ENCODE measurements around the gene HIGD1B. TPM values are rescaled to one million over a fixed set of nuclear protein-coding genes. Genes with fewer than 3 reads are reported as not detected.

Gene HIGD1B
- polyA plus RNA-seq, 1 donor from 2014 or later: not detected

GRCh38 chr17:44875761-44876160 lies 28.1 kb downstream of the HIGD1B start:
- Histone ChIP-seq H3K4me3 (ENCODE audit: low read length) (no peak overlapping the region), H3K9me3 (ENCODE audit: low read length) (no peaks in the 10 kb centered on the region), H3K36me3 (ENCODE audit: insufficient read depth, low read length) (no peaks in the 10 kb centered on the region), H4K20me1 (ENCODE audit: insufficient read depth) (no peaks in the 10 kb centered on the region), H3K9me2 (ENCODE audit: insufficient read depth, low read length) (no peaks in the 10 kb centered on the region), H3F3A (ENCODE audit: insufficient read depth, low read length, poor library complexity, severe bottlenecking) (no peaks in the 10 kb centered on the region), H3K4me2 (ENCODE audit: low read length) (no peak overlapping the region), H3K79me2 (replicated peaks; ENCODE audit: insufficient read depth, low read length) (no peaks in the 10 kb centered on the region), H3K27me3 (ENCODE audit: insufficient read depth, low read depth, low read length) (no peaks in the 10 kb centered on the region), H2AFZ (ENCODE audit: low read depth, low read length) (no peak overlapping the region), H3K9ac (ENCODE audit: low read length) (no peak overlapping the region), H3K27ac (ENCODE audit: low read length) (no peak overlapping the region)
- no peak for TF ChIP-seq SMC3 (conservative IDR thresholded peaks at IDR 0.05; ENCODE audit: poor library complexity)
- no peak for TF ChIP-seq CTCF (IDR thresholded peaks at IDR 0.05; ENCODE audit: poor library complexity, severe bottlenecking)
- TF ChIP-seq REST (IDR thresholded peaks at IDR 0.05; ENCODE audit: borderline replicate concordance): no peak
- TF ChIP-seq EZH2 (IDR thresholded peaks at IDR 0.05; ENCODE audit: borderline replicate concordance, insufficient read depth, low read length, poor library complexity, severe bottlenecking): no peak
- no peak for TF ChIP-seq MXI1 (conservative IDR thresholded peaks at IDR 0.05; ENCODE audit: poor library complexity, severe bottlenecking)
- no peak for TF ChIP-seq POLR2AphosphoS5 (IDR thresholded peaks at IDR 0.05)

GRCh38 chr17:44877121-44877520 lies 29.4 kb downstream of the HIGD1B start:
- Histone ChIP-seq H2AFZ (ENCODE audit: low read depth, low read length) (no peak overlapping the region), H3K79me2 (replicated peaks; ENCODE audit: insufficient read depth, low read length) (no peaks in the 10 kb centered on the region), H3K4me3 (ENCODE audit: low read length) (no peak overlapping the region), H3K9me2 (ENCODE audit: insufficient read depth, low read length) (no peaks in the 10 kb centered on the region), H3K9me3 (ENCODE audit: low read length) (no peaks in the 10 kb centered on the region), H3K27ac (ENCODE audit: low read length) (no peak overlapping the region), H3K9ac (ENCODE audit: low read length) (no peak overlapping the region), H3F3A (ENCODE audit: insufficient read depth, low read length, poor library complexity, severe bottlenecking) (no peaks in the 10 kb centered on the region), H3K36me3 (ENCODE audit: insufficient read depth, low read length) (no peaks in the 10 kb centered on the region), H3K4me2 (ENCODE audit: low read length) (no peak overlapping the region), H3K27me3 (ENCODE audit: insufficient read depth, low read depth, low read length) (no peaks in the 10 kb centered on the region), H4K20me1 (ENCODE audit: insufficient read depth) (no peaks in the 10 kb centered on the region)
- TF ChIP-seq EP300 (conservative IDR thresholded peaks at IDR 0.05; ENCODE audit: poor library complexity, severe bottlenecking): no peak
- no peak for TF ChIP-seq POLR2AphosphoS5 (IDR thresholded peaks at IDR 0.05)
- TF ChIP-seq REST (IDR thresholded peaks at IDR 0.05; ENCODE audit: borderline replicate concordance): no peak
- no peak for TF ChIP-seq CTCF (IDR thresholded peaks at IDR 0.05; ENCODE audit: poor library complexity, severe bottlenecking)
- TF ChIP-seq EZH2 (IDR thresholded peaks at IDR 0.05; ENCODE audit: borderline replicate concordance, insufficient read depth, low read length, poor library complexity, severe bottlenecking): no peak
- TF ChIP-seq SMC3 (conservative IDR thresholded peaks at IDR 0.05; ENCODE audit: poor library complexity): no peak
- no peak for TF ChIP-seq MXI1 (conservative IDR thresholded peaks at IDR 0.05; ENCODE audit: poor library complexity, severe bottlenecking)
- no peak for TF ChIP-seq RAD21 (conservative IDR thresholded peaks at IDR 0.05)
- TF ChIP-seq TAF1 (IDR thresholded peaks at IDR 0.05; ENCODE audit: low read depth): no peak

All from neural cell (in vitro differentiated cells).